Duodenal mucosa (tissue), 2 donors: ENCODE measurements around the gene LSAMP.
"Not testable (repeated sequence)": the region's sequence is repeated elsewhere in the genome, so short reads cannot be mapped to it uniquely, and the experiment has no call there.

ENCODE experiments used
- H3K27ac ChIP-seq: one replicate; pipeline ENCODE4 v1.7.0; 2013; ENCODE audit warnings: low read depth, low read length
- H3K27me3 ChIP-seq, 2 donors: one replicate each; pipeline ENCODE4 v1.7.0; 2013; ENCODE audit warnings: low read length in 2 of 2, control low read depth in 1 of 2; ENCODE audit not compliant: insufficient read depth in 2 of 2, control insufficient read depth in 1 of 2
- H3K36me3 ChIP-seq, 2 donors: one replicate each; pipeline ENCODE4 v1.7.0; 2013; ENCODE audit warnings: low read length in 2 of 2, control low read depth in 1 of 2; ENCODE audit not compliant: insufficient read depth in 2 of 2, control insufficient read depth in 1 of 2
- H3K4me1 ChIP-seq, 2 donors: one replicate each; pipeline ENCODE4 v1.7.0; 2013; ENCODE audit warnings: low read length in 2 of 2, control low read depth in 1 of 2; ENCODE audit not compliant: insufficient read depth in 2 of 2, control insufficient read depth in 1 of 2
- H3K4me3 ChIP-seq, 2 donors: one replicate each; pipeline ENCODE4 v1.7.0; 2013; ENCODE audit warnings: low read length in 2 of 2, low read depth in 1 of 2
- H3K9ac ChIP-seq, 2 donors: one replicate each; pipeline ENCODE4 v1.7.0; 2013; ENCODE audit warnings: low read length in 2 of 2, low read depth in 1 of 2
- H3K9me3 ChIP-seq, 2 donors: one replicate each; pipeline ENCODE4 v1.7.0; 2013; ENCODE audit warnings: low read length in 2 of 2, control low read depth in 1 of 2; ENCODE audit not compliant: control insufficient read depth in 1 of 2

The LSAMP gene

GRCh38 chr3:116077059-116077458, 368.2 kb downstream of the LSAMP start:
- Histone ChIP-seq H3K36me3 (no peaks in the 10 kb centered on the region), H3K9ac (no peak overlapping the region), H3K4me3 (no peak overlapping the region), H3K9me3 (no peaks in the 10 kb centered on the region), H3K27me3 (no peaks in the 10 kb centered on the region), H3K27ac (no peak overlapping the region), H3K4me1 (no peaks in the 10 kb centered on the region)

DNA sequence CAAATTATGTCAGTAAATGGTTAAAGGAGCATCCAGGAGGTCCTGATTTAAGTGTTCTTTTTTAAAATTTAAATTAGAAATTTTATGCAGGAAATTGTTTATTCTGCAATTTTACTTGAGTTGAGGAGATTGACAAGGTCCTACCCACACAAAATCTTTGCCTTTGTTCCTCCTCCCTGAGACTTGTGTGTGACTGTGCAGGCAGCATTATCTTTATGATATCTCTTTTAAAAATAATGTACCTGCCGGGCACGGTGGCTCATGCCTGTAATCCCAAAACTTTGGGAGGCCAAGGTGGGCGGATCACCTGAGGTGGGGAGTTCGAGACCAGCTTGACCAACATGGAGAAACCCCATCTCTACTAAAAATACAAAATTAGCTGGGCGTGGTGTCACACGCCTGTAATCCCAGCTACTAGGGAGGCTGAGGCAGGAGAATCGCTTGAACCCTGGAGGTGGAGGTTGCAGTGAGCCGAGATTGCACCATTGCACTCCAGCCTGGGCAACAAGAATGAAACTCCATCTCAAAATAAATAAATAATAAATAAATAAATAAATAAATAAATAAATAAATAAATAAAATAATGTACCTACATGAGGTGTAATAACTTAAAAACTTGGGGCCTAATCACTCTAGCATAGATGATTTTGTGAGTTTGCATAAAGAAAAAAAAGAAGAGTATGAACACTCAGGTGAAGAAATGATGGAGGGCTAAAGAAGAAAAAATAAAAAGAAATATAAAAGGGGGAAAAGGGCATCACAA, 374.6 kb downstream of the LSAMP start:
- H3K9me3 ChIP-seq, H3K9ac ChIP-seq, H3K27ac ChIP-seq, H3K27me3 ChIP-seq, H3K36me3 ChIP-seq, H3K4me3 ChIP-seq, H3K4me1 ChIP-seq: not testable (repeated sequence)

GRCh38 chr3:116070061-116070460, 375.2 kb downstream of the LSAMP start:
- Histone ChIP-seq H3K27me3 (no peaks in the 10 kb centered on the region), H3K27ac (no peak overlapping the region), H3K9me3 (no peaks in the 10 kb centered on the region)

DNA sequence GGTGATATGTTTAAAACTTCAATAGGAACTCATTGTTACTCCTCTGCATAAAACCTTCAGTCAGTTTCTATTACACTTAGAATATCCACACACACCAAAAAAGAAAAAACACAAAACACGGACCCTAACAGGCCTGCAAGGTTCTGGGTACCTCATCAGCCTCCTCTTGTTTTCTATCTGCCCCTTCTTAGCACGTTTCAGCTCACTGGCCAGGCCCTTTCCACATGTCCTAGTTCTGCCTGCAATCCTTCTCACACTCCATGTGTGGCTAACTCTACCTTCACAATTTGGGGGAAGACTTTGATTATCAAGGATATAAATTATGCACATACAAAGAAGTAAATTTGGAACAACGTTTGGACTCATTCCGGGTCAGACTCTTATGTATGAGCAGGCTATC, 376.3 kb downstream of the LSAMP start:
- H3K27me3 ChIP-seq: no peaks in the 10 kb centered on the region
- H3K36me3 ChIP-seq: no peaks in the 10 kb centered on the region
- no peaks in the 10 kb centered on the region for H3K9me3 ChIP-seq
- H3K9ac ChIP-seq: no peak overlapping the region
- no peaks in the 10 kb centered on the region for H3K4me1 ChIP-seq
- no peak overlapping the region for H3K4me3 ChIP-seq
- H3K27ac ChIP-seq: no peak overlapping the region

More at GRCh38 chr3:116070061-116070460, 375.2 kb downstream of the LSAMP start:
- Histone ChIP-seq H3K9ac (no peak overlapping the region), H3K4me3 (no peak overlapping the region), H3K36me3 (no peaks in the 10 kb centered on the region), H3K4me1 (no peaks in the 10 kb centered on the region)

DNA sequence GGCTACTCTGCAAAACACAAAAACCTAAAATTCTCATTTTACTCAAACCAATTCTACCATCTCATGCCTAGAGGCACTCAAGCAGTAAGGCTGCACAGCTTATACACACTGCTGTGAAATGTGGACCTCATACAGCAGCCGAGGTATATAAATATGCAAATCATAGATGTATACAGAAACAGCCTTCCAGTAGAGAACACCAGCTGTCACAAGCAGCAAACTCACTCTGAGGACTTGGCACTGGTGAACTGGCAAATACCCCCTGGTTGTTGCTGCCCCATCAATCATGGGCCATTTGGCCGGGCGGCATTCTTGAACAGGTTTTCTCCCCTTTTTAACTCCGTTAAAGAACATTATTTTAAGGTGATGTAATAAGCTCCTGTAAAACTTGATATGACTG, 378.0 kb downstream of the LSAMP start:
- no peaks in the 10 kb centered on the region for H3K36me3 ChIP-seq
- no peak overlapping the region for H3K9ac ChIP-seq
- H3K27ac ChIP-seq: no peak overlapping the region
- H3K4me1 ChIP-seq: no peaks in the 10 kb centered on the region
- no peak overlapping the region for H3K4me3 ChIP-seq
- no peaks in the 10 kb centered on the region for H3K9me3 ChIP-seq
- H3K27me3 ChIP-seq: no peaks in the 10 kb centered on the region

DNA sequence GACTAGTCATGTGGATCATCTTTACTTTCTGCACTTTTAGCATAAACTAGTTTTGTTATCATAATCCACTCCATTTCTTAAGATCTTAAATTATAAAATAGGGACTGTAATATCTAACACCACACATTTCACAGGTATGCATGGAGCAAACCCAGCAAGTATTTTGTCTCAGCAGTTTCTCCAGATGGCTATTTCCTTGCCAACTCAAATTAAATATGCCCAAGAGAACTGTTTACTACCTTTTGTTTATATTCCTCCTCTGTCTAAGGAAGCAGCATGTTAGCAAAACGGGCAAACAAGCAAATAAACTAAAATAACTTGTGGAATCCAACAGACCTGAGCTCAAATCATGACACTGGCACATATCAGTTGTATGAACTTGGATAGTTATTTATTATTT, 379.8 kb downstream of the LSAMP start:
- H3K27ac ChIP-seq: no peak overlapping the region
- H3K9ac ChIP-seq: no peak overlapping the region
- H3K4me3 ChIP-seq: no peak overlapping the region
- no peaks in the 10 kb centered on the region for H3K9me3 ChIP-seq
- H3K4me1 ChIP-seq: no peaks in the 10 kb centered on the region
- no peaks in the 10 kb centered on the region for H3K36me3 ChIP-seq
- H3K27me3 ChIP-seq: no peaks in the 10 kb centered on the region

DNA sequence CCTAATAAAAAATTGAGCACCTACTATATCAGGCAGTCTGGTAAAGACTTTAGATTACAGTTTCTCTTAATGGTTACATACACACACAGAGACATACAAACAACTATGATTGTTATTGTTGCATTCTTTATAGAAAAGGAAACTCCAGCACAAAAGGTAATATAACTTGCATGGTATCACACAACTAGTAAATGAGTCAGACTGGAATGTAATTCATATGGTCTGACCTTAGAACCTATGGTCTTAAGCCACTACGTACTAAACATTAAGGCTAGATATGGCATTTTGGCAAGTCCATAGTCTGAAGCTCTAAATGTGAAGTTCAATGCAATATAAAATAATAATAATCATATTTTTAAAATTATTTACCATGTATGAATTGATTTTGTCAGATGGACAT, 380.6 kb downstream of the LSAMP start:
- H3K9ac ChIP-seq: no peak overlapping the region
- no peak overlapping the region for H3K4me3 ChIP-seq
- H3K36me3 ChIP-seq: no peaks in the 10 kb centered on the region
- H3K4me1 ChIP-seq: no peaks in the 10 kb centered on the region
- H3K27me3 ChIP-seq: no peaks in the 10 kb centered on the region
- H3K9me3 ChIP-seq: no peaks in the 10 kb centered on the region
- H3K27ac ChIP-seq: no peak overlapping the region

GRCh38 chr3:116059421-116060096, 385.7 kb downstream of the LSAMP start:
- Histone ChIP-seq H3K9ac (no peak overlapping the region), H3K27ac (no peak overlapping the region), H3K9me3 (no peaks in the 10 kb centered on the region), H3K36me3 (no peaks in the 10 kb centered on the region), H3K4me1 (no peaks in the 10 kb centered on the region), H3K27me3 (no peaks in the 10 kb centered on the region), H3K4me3 (no peak overlapping the region)

DNA sequence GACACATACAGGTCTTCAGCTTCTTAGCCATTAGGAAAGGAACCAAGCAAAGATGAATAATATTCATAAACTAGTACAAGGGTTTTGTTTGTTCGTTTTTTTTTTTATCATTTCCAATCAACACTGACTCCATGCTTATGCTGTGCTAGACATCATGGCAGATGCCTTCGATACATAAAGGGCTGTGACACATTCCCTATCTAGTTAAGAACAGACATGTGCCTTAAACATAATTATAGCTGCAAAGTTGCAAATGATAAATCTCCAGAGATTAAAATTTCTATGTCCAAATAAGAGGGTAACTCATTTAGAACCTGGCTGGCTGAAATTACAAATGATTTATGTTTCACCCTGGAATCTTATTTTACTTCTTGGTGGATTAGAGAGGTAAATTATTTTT, 386.4 kb downstream of the LSAMP start:
- Histone ChIP-seq H3K9me3 (no peaks in the 10 kb centered on the region), H3K4me1 (no peaks in the 10 kb centered on the region), H3K27ac (no peak overlapping the region), H3K9ac (no peak overlapping the region), H3K36me3 (no peaks in the 10 kb centered on the region), H3K4me3 (no peak overlapping the region), H3K27me3 (no peaks in the 10 kb centered on the region)

- Histone ChIP-seq H3K27ac (no peak overlapping the region), H3K9me3 (no peaks in the 10 kb centered on the region), H3K9ac (no peak overlapping the region), H3K27me3 (no peaks in the 10 kb centered on the region), H3K4me1 (no peaks in the 10 kb centered on the region), H3K4me3 (no peak overlapping the region), H3K36me3 (no peaks in the 10 kb centered on the region)
Measured at GRCh38 chr3:116057400-116058006, 387.8 kb downstream of the LSAMP start.
